Measurements from ENCODE around the gene CENPN.

DNA sequence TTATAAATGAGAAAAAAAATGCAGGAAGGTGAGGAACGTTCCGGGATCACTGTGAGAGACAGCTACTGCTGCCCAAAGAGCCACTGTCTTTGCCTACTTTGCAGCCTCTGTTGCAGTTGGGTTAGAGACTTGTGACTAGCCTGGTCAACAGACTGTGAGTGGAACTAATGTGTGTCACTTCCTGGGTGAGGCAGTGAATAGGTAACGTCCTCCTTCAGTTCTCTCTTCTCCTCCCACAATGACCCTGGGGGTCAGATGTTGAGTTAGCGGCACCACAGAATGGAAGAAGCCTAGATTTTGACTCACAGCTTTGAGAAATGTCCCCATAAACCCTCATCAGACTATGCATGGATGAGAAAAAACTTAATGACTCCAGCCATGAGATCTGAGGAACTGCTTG, 64.8 kb downstream of the CENPN start:
- TF ChIP-seq, protein P1, sequence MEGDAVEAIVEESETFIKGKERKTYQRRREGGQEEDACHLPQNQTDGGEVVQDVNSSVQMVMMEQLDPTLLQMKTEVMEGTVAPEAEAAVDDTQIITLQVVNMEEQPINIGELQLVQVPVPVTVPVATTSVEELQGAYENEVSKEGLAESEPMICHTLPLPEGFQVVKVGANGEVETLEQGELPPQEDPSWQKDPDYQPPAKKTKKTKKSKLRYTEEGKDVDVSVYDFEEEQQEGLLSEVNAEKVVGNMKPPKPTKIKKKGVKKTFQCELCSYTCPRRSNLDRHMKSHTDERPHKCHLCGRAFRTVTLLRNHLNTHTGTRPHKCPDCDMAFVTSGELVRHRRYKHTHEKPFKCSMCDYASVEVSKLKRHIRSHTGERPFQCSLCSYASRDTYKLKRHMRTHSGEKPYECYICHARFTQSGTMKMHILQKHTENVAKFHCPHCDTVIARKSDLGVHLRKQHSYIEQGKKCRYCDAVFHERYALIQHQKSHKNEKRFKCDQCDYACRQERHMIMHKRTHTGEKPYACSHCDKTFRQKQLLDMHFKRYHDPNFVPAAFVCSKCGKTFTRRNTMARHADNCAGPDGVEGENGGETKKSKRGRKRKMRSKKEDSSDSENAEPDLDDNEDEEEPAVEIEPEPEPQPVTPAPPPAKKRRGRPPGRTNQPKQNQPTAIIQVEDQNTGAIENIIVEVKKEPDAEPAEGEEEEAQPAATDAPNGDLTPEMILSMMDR (IDR thresholded peaks at IDR 0.05; ENCODE audit: low read length) = no peak
- TF ChIP-seq EZH2 (IDR thresholded peaks at IDR 0.05; ENCODE audit: borderline replicate concordance, low read length) = no peak
